Measurements from ENCODE around the gene TEX13C.

DNA sequence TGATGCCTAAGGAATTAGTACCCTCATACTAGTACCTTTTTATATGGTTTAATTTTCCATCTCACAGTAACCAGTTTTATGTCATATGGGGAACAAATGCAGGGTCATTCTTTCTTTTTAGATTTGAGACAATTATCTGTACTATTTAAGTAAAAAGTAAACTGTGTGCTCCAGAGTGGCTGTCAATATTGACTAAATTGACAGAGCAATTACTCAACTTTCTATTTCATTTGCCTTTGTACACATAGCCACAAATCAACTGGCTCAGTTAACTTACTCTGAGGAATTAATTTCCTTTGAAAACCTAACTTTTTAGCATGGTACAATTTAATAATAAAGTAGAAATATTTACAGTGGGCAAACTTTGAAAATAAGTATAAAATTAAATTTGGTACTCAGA is 28.5 kb upstream of the TEX13C start:
- TF ChIP-seq, protein P1, sequence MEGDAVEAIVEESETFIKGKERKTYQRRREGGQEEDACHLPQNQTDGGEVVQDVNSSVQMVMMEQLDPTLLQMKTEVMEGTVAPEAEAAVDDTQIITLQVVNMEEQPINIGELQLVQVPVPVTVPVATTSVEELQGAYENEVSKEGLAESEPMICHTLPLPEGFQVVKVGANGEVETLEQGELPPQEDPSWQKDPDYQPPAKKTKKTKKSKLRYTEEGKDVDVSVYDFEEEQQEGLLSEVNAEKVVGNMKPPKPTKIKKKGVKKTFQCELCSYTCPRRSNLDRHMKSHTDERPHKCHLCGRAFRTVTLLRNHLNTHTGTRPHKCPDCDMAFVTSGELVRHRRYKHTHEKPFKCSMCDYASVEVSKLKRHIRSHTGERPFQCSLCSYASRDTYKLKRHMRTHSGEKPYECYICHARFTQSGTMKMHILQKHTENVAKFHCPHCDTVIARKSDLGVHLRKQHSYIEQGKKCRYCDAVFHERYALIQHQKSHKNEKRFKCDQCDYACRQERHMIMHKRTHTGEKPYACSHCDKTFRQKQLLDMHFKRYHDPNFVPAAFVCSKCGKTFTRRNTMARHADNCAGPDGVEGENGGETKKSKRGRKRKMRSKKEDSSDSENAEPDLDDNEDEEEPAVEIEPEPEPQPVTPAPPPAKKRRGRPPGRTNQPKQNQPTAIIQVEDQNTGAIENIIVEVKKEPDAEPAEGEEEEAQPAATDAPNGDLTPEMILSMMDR (IDR thresholded peaks at IDR 0.05): no peak
- no peak for TF ChIP-seq POLR2A (IDR thresholded peaks at IDR 0.05)

All from body of pancreas (tissue), 4 donors.